GM12872 (cell line): ENCODE data around the gene CFAP54.

Source experiments
- TF ChIP-seq, protein P1 (sequence below): IDR thresholded peaks from 3 replicates; pipeline ENCODE4 v1.5.1; 2011; ENCODE audit warnings: low read depth, mild to moderate bottlenecking, low read length, moderate library complexity; ENCODE audit not compliant: insufficient read depth

CFAP54 gene

DNA sequence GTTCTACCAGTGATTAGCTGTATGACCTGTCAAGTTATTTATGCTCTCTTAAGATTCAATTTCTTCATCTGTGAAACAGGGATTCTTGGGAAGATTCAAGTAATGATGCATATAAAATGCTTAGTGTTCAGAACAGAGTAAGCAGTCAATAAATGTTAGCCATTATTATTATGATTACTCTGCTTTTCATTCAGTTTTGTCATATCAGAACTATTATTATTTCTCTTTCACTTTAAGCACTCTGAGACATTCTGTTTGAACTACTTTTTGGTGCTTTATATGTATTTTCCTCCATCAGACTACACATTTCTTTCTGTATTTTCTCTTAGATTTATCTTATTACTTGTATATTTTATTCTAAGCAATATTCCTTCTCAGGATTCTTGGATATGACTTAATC lies 81.2 kb downstream of the CFAP54 start:
- TF ChIP-seq, protein P1, sequence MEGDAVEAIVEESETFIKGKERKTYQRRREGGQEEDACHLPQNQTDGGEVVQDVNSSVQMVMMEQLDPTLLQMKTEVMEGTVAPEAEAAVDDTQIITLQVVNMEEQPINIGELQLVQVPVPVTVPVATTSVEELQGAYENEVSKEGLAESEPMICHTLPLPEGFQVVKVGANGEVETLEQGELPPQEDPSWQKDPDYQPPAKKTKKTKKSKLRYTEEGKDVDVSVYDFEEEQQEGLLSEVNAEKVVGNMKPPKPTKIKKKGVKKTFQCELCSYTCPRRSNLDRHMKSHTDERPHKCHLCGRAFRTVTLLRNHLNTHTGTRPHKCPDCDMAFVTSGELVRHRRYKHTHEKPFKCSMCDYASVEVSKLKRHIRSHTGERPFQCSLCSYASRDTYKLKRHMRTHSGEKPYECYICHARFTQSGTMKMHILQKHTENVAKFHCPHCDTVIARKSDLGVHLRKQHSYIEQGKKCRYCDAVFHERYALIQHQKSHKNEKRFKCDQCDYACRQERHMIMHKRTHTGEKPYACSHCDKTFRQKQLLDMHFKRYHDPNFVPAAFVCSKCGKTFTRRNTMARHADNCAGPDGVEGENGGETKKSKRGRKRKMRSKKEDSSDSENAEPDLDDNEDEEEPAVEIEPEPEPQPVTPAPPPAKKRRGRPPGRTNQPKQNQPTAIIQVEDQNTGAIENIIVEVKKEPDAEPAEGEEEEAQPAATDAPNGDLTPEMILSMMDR = no peak

DNA sequence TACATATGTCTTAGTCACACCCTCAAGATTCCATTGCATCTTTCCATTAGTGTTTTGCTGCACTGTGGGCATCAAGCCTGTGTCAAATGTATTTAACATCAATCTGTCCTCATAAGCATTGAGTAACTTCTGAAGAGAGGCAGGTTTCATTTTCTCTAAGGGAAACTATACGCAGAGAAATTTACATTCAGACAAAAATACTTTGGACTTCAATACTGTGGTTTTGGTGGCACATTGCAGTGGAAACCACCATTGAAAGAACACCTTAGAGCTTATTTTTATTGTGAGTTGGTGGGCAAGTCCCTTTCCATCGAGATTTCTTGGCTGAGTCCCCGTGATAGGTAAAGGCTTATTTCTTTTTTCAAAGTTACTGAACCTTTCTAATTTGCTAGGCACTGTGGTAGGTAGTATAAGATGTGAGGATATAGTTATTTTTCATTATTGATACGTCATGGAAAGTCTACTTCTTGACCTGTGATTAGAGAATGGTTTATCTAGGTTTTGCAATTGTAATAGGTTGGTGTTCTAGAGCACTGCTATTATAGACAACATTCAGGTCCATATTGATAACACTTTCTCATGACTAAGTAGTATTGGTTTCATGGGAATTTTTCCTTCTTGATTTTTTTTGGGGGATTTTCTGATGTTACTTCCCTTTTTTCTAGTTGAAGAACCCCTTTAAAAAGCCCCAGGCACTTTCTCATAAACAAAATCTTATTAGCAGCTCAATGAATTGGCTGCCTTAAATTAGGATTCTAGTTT lies 81.9 kb downstream of the CFAP54 start:
- TF ChIP-seq, protein P1 = no peak

DNA sequence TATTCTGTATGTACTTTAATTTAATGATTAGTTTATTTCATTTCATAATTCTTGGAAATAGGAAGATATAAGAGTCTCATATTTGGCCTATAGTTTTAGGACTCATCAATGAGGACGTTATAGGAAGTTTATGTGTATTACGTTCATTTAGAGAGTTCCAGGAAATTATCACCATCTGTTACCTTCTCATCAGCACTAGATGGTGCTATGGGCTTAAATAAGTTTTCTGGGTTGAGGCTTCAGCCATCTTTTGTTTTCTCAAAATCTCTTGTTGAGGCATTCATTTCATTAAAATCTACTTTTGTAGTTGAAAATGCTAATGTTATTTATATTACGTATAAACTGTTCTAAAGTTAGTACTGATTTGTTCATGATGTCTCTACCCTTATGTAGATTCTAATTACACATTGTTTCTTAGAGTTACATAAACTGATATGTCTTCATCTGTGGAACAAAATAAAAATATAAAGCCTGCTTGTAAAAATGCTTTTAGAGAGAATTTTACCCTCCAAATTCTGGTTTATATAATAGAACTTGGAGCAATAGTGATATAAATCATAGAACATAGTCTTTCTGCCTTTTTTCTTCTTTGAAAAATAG lies 89.2 kb downstream of the CFAP54 start:
- TF ChIP-seq, protein P1 = peak; percentile 52

DNA sequence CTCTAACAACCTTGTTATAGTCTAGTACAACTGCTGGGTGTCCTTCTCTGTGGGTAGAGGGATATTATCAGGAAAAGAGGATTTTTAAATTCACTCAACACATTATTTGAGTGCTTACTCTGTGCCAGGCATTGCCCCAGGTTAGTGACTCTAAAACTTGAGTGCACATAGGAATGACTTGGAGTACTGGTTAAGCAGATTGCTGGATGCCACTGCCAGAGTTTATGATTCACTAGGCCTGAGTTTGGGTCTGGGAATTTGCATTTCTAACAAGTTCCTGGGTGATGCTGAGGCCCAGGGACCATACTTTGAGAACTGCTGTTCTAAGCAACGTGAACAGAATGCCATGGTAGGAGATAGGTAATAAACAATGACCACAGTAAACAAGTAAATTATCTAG lies 96.6 kb downstream of the CFAP54 start:
- TF ChIP-seq, protein P1 = no peak

DNA sequence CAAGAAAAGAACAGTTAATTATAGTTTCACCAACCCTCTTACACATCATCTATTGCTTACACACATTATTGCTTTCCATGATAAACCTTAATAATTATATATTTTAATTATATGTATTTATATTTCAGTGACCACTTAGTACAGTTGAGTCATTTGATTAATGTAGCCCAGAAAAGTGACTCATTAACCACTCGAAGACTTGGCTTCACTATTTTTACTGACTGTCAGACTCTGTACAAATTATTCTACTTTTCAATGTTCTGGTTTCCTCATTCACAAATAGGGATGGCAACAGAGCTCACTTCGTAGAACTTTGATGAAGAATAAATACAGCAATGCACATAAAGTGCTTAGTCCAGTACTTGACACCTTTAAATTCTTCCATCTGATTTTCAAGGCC lies 98.3 kb downstream of the CFAP54 start:
- TF ChIP-seq, protein P1 = no peak

DNA sequence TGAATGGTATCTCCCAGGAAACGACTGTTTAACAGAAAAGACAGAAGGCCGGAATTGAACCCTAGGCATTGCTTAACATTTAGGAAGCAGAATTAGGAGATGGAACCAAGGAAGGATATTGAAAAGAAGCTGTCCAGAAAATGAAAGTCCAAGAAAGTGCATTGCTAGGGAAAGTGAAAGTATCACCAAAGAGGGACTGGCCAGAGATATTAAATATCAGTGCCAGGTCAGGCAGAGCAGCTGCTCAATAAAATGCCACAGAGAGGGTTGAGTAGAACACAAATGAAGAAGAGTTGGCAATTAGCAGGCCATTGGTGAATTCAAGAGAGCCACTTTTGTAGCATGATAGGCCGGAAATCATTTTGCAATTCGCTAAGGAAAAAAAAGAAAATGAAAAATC lies 101.6 kb downstream of the CFAP54 start:
- TF ChIP-seq, protein P1 = no peak

DNA sequence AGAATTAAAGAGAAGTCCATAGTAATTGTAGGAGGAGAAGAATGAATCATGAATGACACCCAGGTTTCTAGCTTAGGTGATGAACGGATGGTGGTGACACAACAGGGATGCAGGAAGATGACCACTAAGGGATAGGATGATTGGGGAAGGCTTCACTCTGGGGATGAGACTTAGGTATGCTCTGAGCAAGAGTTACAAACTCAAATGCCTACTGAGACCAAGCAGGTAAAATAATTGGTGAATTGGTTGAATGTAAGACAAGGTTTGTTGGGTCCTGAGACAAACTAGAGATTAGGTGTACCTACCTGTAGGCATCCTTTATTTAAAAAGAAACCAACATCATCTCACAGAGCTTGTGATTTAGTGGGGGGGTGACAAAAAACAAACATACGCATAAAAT lies 116.3 kb downstream of the CFAP54 start:
- TF ChIP-seq, protein P1 = no peak
